CD4-positive, alpha-beta memory T cell (primary cell): Measurements from ENCODE around the gene ULK4. TPM values are rescaled to one million over a fixed set of nuclear protein-coding genes. Genes with fewer than 3 reads are reported as not detected.
"Not testable (repeated sequence)": the region's sequence is repeated elsewhere in the genome, so short reads cannot be mapped to it uniquely, and the experiment has no call there.

Source experiments
- CTCF ChIA-PET: fragments of 350-600 bp; sonication (Branson Sonifier 250); formaldehyde crosslinking; loops from one replicate; lab custom pipeline; 2021; ENCODE audit warnings: inconsistent platforms; ENCODE audit not compliant: partially characterized antibody; lab: Charles Lee
- POLR2A ChIA-PET: fragments of 350-600 bp; sonication (Branson Sonifier 250); formaldehyde crosslinking; loops from one replicate; lab custom pipeline; 2021; ENCODE audit not compliant: partially characterized antibody; lab: Charles Lee
- DNase-seq, 5 donors: peaks; one replicate each; pipeline versions ENCODE4 v3.0.0 to v3.0.0-alpha.2; 2020 to 2022; ENCODE audit warnings: mixed read lengths in 1 of 5
- H3K27ac ChIP-seq: one replicate; pipeline ENCODE4 v1.7.0; 2013; ENCODE audit warnings: low read depth, low read length
- H3K27me3 ChIP-seq: 2 replicates; pipeline ENCODE4 v1.7.0; 2013; ENCODE audit warnings: mild to moderate bottlenecking, low read length, moderate library complexity; ENCODE audit not compliant: insufficient read depth
- H3K36me3 ChIP-seq: 2 replicates; pipeline ENCODE4 v1.7.0; 2013; ENCODE audit warnings: mild to moderate bottlenecking, low read length, moderate library complexity; ENCODE audit not compliant: insufficient read depth
- H3K4me1 ChIP-seq: 2 replicates; pipeline ENCODE4 v1.7.0; 2013; ENCODE audit warnings: mild to moderate bottlenecking, low read length, moderate library complexity; ENCODE audit not compliant: insufficient read depth
- H3K4me3 ChIP-seq, 2 donors: one replicate each; pipeline ENCODE4 v1.7.0; 2013; ENCODE audit warnings: low read length in 2 of 2, mild to moderate bottlenecking in 1 of 2
- H3K9me3 ChIP-seq, 2 donors: one replicate each; pipeline ENCODE4 v1.7.0; 2013; ENCODE audit warnings: low read length in 2 of 2, control low read depth in 1 of 2; ENCODE audit not compliant: control insufficient read depth in 1 of 2
- H3K27ac Mint-ChIP-seq, 7 donors: one replicate each; pipeline ENCODE4 v1.8.0; 2020 to 2021; ENCODE audit warnings: mixed read lengths in 7 of 7, mild to moderate bottlenecking in 6 of 7, inconsistent platforms in 3 of 7, moderate library complexity in 3 of 7
- H3K27me3 Mint-ChIP-seq, 2 donors: one replicate each; pipeline ENCODE4 v1.8.0; 2020 to 2021; ENCODE audit warnings: mixed read lengths in 2 of 2
- H3K36me3 Mint-ChIP-seq, 2 donors: one replicate each; pipeline ENCODE4 v1.8.0; 2020 to 2021; ENCODE audit warnings: mixed read lengths in 2 of 2, inconsistent platforms in 1 of 2, mild to moderate bottlenecking in 1 of 2
- H3K4me1 Mint-ChIP-seq, 4 donors: one replicate each; pipeline ENCODE4 v1.8.0; 2020 to 2021; ENCODE audit warnings: mixed read lengths in 4 of 4, mild to moderate bottlenecking in 1 of 4
- H3K4me3 Mint-ChIP-seq, 8 donors: one replicate each; pipeline ENCODE4 v1.8.0; 2020 to 2021; ENCODE audit warnings: mixed read lengths in 8 of 8, mild to moderate bottlenecking in 7 of 8, moderate library complexity in 6 of 8, inconsistent platforms in 3 of 8
- H3K9me3 Mint-ChIP-seq, 8 donors: one replicate each; pipeline ENCODE4 v1.8.0; 2020 to 2021; ENCODE audit warnings: mixed read lengths in 8 of 8, mild to moderate bottlenecking in 5 of 8, inconsistent platforms in 3 of 8, moderate library complexity in 1 of 8
- intact Hi-C: fragments of 100-400 bp; cut with micrococcal nuclease; formaldehyde crosslinking; loops from one replicate; pipeline ENCODE4 v1.15.1; 2023
- polyA plus RNA-seq, 2 donors: library from polyadenylated mRNA; unstranded; fragments of 300-500 nt; fragmentation: Illumina TruSeq; gene quantifications; one replicate each; pipeline ENCODE4 v1.2.3, GENCODE V29; 2021
- total RNA-seq, 2 experiments: library from RNA; stranded (reverse); gene quantifications; one replicate each; pipeline ENCODE4 v1.2.3, GENCODE V29; 2021

Gene ULK4
- total and polyA plus RNA-seq, 4 experiments from 2014 or later: 6.3 to 29.1 (median 19.2) TPM

- H3K36me3 ChIP-seq: no peaks in the 10 kb centered on the region
- no peaks in the 10 kb centered on the region for H3K9me3 Mint-ChIP-seq
- no peaks in the 10 kb centered on the region for H3K27me3 ChIP-seq
- no peak overlapping the region for H3K4me3 ChIP-seq
- no peaks in the 10 kb centered on the region for H3K4me1 ChIP-seq
- H3K36me3 Mint-ChIP-seq: peaks cover 18 to 30% of the 10 kb centered on the region in 2 donors
- intact Hi-C loops: no loop called here
- peaks cover 0 to 3% (median under 1%) of the 10 kb centered on the region in 4 donors for H3K4me1 Mint-ChIP-seq
- no peak overlapping the region for H3K27ac Mint-ChIP-seq
- no peak for DNase-seq
- POLR2A ChIA-PET: no interaction called here
- H3K4me3 Mint-ChIP-seq: no peak overlapping the region
- H3K9me3 ChIP-seq: no peaks in the 10 kb centered on the region
- CTCF ChIA-PET: interaction anchor here (1.2 to 1.5 kb wide), 3 partner anchors 227 to 1289 kb away, joined by 3 to 4 read pairs (median 4); no protein-coding TSS in a partner anchor
- H3K27me3 Mint-ChIP-seq: no peaks in the 10 kb centered on the region
- no peak overlapping the region for H3K27ac ChIP-seq
Measured at GRCh38 chr3:41872157-41872556, 89.7 kb downstream of the ULK4 start.

GRCh38 chr3:41867533-41867932 is 94.4 kb downstream of the ULK4 start:
- CTCF ChIA-PET: interaction anchor here (1.3 to 1.5 kb wide), 2 partner anchors 10 to 1283 kb away, joined by 3 to 4 read pairs; no protein-coding TSS in a partner anchor
- DNase-seq: no peak
- POLR2A ChIA-PET: no interaction called here
- Mint-ChIP-seq H3K9me3 (no peaks in the 10 kb centered on the region), H3K27me3 (no peaks in the 10 kb centered on the region), H3K4me1 (no peaks in the 10 kb centered on the region), H3K4me3 (no peak overlapping the region), H3K27ac (no peak overlapping the region), H3K36me3 (peaks cover 14 to 37% of the 10 kb centered on the region in 2 donors)
- intact Hi-C loops: no loop called here
- Histone ChIP-seq H3K27ac (no peak overlapping the region), H3K9me3 (no peaks in the 10 kb centered on the region), H3K27me3 (no peaks in the 10 kb centered on the region), H3K4me1 (no peaks in the 10 kb centered on the region), H3K4me3 (no peak overlapping the region), H3K36me3 (no peaks in the 10 kb centered on the region)

GRCh38 chr3:41866298-41866697 is 95.6 kb downstream of the ULK4 start:
- Histone ChIP-seq H3K4me3 (no peak overlapping the region), H3K27me3 (no peaks in the 10 kb centered on the region), H3K9me3 (no peaks in the 10 kb centered on the region), H3K36me3 (no peaks in the 10 kb centered on the region), H3K4me1 (no peaks in the 10 kb centered on the region), H3K27ac (no peak overlapping the region)
- no peak for DNase-seq
- H3K9me3 Mint-ChIP-seq: peaks cover 0 to 4% (median 0%) of the 10 kb centered on the region in 8 donors
- intact Hi-C loops: no loop called here
- no peaks in the 10 kb centered on the region for H3K27me3 Mint-ChIP-seq
- H3K36me3 Mint-ChIP-seq: peaks cover 12 to 42% of the 10 kb centered on the region in 2 donors
- POLR2A ChIA-PET: no interaction called here
- no peaks in the 10 kb centered on the region for H3K4me1 Mint-ChIP-seq
- H3K4me3 Mint-ChIP-seq: no peak overlapping the region
- CTCF ChIA-PET: no interaction called here
- H3K27ac Mint-ChIP-seq: no peak overlapping the region

GRCh38 chr3:41863024-41863423 is 98.9 kb downstream of the ULK4 start:
- no peak for DNase-seq
- Histone ChIP-seq H3K4me3 (no peak overlapping the region), H3K4me1 (no peaks in the 10 kb centered on the region), H3K9me3 (no peaks in the 10 kb centered on the region), H3K36me3 (no peaks in the 10 kb centered on the region), H3K27me3 (no peaks in the 10 kb centered on the region), H3K27ac (no peak overlapping the region)
- ChIA-PET CTCF (no interaction called here), POLR2A (no interaction called here)
- Mint-ChIP-seq H3K27me3 (no peaks in the 10 kb centered on the region), H3K27ac (no peak overlapping the region), H3K4me3 (no peak overlapping the region), H3K4me1 (no peaks in the 10 kb centered on the region), H3K9me3 (peaks cover 0 to 5% (median 3%) of the 10 kb centered on the region in 8 donors), H3K36me3 (peaks cover 16 to 45% of the 10 kb centered on the region in 2 donors)
- intact Hi-C loops: no loop called here

- H3K27ac ChIP-seq, H3K4me3 Mint-ChIP-seq, H3K4me3 ChIP-seq, CTCF ChIA-PET, H3K27me3 Mint-ChIP-seq, H3K4me1 Mint-ChIP-seq, DNase-seq, H3K4me1 ChIP-seq, H3K9me3 ChIP-seq, POLR2A ChIA-PET, H3K36me3 ChIP-seq, H3K9me3 Mint-ChIP-seq, H3K27me3 ChIP-seq, H3K27ac Mint-ChIP-seq, intact Hi-C loops: not testable (repeated sequence)
- peaks cover 16 to 45% of the 10 kb centered on the region in 2 donors for H3K36me3 Mint-ChIP-seq
Measured at GRCh38 chr3:41860489-41860888, 101.4 kb downstream of the ULK4 start.

GRCh38 chr3:41854956-41855355 is 106.9 kb downstream of the ULK4 start:
- Mint-ChIP-seq H3K4me1 (no peaks in the 10 kb centered on the region), H3K9me3 (peaks cover 0 to 7% (median under 1%) of the 10 kb centered on the region in 8 donors), H3K4me3 (no peak overlapping the region), H3K27me3 (no peaks in the 10 kb centered on the region), H3K36me3 (peaks cover 13 to 38% of the 10 kb centered on the region in 2 donors), H3K27ac (no peak overlapping the region)
- no peaks in the 10 kb centered on the region for H3K27me3 ChIP-seq
- no peak overlapping the region for H3K4me3 ChIP-seq
- H3K9me3 ChIP-seq: no peaks in the 10 kb centered on the region
- no peaks in the 10 kb centered on the region for H3K36me3 ChIP-seq
- no peak overlapping the region for H3K27ac ChIP-seq
- no peak for DNase-seq
- intact Hi-C loops: no loop called here
- no peaks in the 10 kb centered on the region for H3K4me1 ChIP-seq
- ChIA-PET POLR2A (no interaction called here), CTCF (no interaction called here)

GRCh38 chr3:41853540-41854196 is 108.2 kb downstream of the ULK4 start:
- peaks cover 0 to 10% (median under 1%) of the 10 kb centered on the region in 8 donors for H3K9me3 Mint-ChIP-seq
- ChIA-PET POLR2A (no interaction called here), CTCF (no interaction called here)
- no peaks in the 10 kb centered on the region for H3K36me3 ChIP-seq
- H3K27ac ChIP-seq: no peak overlapping the region
- H3K27me3 Mint-ChIP-seq: no peaks in the 10 kb centered on the region
- no peak for DNase-seq
- H3K27me3 ChIP-seq: no peaks in the 10 kb centered on the region
- H3K4me3 Mint-ChIP-seq: no peak overlapping the region
- peaks cover 0 to 7% (median 6%) of the 10 kb centered on the region in 4 donors for H3K4me1 Mint-ChIP-seq
- H3K4me3 ChIP-seq: no peak overlapping the region
- intact Hi-C loops: no loop called here
- H3K36me3 Mint-ChIP-seq: peaks cover 9 to 28% of the 10 kb centered on the region in 2 donors
- no peak overlapping the region for H3K27ac Mint-ChIP-seq
- no peaks in the 10 kb centered on the region for H3K9me3 ChIP-seq
- H3K4me1 ChIP-seq: no peaks in the 10 kb centered on the region
